ENCODE measurements around the gene PCDHB12.

DNA sequence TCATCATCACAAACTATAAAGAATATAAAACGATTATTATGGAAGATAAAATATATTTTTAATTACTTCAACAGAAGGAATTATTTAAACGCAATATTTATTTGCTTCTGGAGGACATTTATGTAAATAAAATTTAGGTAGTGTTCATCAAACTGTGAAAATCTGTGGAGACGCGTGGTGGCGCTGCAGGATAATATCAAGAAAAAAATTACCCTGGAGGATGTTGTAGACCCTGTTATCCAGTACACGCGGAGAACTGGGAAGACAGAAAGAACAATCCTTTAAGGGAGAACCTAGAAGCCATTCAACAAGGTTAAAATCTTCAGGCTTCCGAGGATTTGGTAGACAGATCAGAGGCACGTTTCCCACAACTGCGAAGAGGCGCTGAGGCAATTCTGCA, at the start of gene PCDHB12:
- TF ChIP-seq, protein P1, sequence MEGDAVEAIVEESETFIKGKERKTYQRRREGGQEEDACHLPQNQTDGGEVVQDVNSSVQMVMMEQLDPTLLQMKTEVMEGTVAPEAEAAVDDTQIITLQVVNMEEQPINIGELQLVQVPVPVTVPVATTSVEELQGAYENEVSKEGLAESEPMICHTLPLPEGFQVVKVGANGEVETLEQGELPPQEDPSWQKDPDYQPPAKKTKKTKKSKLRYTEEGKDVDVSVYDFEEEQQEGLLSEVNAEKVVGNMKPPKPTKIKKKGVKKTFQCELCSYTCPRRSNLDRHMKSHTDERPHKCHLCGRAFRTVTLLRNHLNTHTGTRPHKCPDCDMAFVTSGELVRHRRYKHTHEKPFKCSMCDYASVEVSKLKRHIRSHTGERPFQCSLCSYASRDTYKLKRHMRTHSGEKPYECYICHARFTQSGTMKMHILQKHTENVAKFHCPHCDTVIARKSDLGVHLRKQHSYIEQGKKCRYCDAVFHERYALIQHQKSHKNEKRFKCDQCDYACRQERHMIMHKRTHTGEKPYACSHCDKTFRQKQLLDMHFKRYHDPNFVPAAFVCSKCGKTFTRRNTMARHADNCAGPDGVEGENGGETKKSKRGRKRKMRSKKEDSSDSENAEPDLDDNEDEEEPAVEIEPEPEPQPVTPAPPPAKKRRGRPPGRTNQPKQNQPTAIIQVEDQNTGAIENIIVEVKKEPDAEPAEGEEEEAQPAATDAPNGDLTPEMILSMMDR (IDR thresholded peaks at IDR 0.05), result peak in 1 of 4 experiments; percentile 11
- TF ChIP-seq POLR2A (IDR thresholded peaks at IDR 0.05), result no peak
